GM19467 (cell line): ENCODE results near the gene RHBG.

Experiments
- ATAC-seq: cut with Tn5 transposase; IDR thresholded peaks from one replicate; pipeline ENCODE4 v1.9.1; 2021; ENCODE audit warnings: mild to moderate bottlenecking, moderate library complexity; ENCODE audit not compliant: unreplicated experiment

RHBG gene

DNA sequence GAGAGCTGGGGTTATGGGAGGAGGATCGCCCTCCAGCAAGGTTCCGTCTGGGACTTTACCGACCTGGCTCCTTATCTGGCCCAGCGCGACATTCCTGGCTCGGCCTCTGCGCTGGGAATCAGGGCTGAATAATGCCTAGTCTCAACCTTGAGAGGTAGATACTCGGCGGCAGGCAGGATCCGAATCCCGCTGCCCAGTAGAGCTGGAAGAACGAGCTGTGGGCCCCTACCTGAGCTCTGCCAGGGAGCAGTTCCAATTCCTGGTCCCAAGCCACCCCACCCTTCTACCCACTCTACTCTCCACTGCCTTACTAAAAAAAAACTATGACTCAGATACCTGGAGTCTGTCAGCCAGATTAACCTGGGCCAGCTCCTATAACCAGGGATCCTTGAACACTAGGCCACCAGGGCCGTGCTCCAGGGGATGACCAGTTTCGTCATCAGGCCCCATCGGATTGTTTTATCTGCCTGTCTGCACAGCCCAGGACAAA, 53.6 kb downstream of the RHBG start:
- no peak for ATAC-seq

DNA sequence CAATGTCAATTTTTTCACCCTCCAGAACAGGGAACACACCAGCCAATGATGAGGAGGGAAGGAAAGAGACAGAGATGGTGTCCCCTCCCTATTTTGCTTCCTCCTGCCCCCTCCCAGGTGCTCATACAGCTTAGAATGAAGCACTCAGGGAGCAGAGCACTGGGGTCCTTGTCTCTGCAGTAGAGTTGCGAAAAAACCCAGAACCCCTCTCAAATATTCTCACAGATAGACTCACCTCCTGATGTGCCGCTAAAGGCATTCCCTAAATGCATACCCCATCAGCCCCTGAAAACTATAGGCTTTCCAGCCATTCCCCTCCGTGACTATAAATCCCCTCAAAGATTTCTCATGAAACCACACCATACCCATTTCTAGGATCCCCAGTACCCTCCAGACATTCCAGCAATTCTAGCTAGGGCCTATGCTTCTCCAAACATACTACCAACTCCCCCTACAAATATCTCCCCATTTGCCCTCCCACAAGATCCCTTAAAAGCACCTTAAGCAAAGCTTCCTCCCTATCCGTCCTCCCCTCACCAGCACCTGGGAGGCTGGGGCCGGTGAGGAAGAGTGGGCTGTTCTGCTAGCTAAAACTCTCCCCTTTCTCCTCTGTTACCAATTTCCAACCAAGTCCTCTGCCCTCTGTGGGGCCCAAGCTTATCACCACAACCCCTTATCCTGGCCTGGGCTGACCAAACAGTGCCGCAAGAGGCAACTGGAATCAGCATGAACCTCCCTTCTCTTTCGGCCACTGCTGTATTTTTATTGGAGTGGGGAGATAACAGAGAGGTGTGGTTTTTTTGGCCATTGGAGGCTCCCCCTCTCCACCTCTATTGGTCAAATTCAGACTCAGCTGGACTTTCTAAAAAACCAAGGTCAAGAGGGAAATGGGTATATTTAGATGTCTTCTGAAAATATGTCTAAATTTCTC, 54.7 kb downstream of the RHBG start:
- ATAC-seq: no peak

DNA sequence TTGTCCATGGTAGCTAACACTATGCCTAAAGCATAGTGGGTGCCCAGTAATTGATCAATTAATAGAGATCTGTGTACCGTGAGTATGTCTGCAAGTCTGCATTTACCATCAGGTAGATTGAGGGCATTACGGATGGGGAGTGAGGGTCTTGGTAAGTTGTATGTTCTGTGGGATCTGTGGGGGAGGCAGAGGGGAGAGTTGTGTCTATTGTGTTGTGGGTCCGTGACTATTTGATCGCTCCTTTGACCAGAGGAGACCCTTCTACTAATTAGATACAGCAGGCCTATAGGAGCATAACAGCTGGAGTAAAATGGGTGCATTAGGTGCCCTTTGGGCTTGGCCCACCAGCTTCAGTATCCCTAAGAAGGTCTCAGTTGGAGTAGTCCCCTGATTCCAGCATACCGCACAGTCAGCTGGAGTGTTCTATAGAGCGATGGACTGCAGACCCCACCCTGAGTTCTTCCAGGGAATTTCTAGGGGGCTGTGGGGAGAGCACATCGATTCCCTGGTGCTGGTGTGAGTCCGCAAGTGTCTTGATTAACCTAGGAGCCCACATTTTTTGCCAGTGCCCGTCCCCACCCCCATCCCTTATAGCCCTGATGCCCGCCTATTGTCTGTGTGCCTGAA, 55.9 kb downstream of the RHBG start:
- ATAC-seq: no peak

DNA sequence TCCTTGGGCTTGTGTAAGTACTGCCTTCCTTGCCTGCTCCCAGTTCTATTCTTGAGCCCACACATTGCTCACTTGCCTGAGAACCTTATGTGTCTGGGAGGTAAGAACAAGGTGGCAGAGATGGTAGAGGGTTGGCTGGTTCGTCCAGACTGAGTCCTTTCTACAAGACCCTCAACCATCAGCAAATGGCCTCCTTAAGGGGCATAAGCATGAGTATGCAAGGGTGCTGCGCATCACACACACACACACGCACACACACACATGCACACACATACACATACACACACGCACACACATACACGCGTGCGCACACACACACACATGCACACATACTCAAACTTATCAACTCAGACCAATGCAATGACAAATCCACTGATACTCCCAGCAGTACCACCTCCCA, 56.9 kb downstream of the RHBG start:
- ATAC-seq: no peak

DNA sequence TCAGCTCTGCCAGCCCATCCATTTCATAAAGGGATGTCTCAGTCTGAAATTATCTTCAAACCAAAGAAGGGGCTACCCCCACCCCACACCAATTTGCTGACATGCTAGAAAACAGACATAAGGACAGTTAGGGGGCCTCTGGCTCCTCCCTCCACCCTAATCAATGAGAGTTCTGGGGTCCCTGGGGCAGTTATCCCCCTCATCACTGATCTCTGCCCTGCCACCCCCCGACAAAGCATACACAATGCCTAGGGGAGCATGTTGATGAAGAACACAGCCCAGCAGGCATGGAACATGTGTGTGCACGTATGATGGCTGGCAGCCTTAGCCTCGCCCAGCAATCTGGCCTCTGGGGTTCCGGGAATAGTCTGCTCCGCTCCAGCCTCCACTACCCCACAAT, 58.9 kb downstream of the RHBG start:
- no peak for ATAC-seq

DNA sequence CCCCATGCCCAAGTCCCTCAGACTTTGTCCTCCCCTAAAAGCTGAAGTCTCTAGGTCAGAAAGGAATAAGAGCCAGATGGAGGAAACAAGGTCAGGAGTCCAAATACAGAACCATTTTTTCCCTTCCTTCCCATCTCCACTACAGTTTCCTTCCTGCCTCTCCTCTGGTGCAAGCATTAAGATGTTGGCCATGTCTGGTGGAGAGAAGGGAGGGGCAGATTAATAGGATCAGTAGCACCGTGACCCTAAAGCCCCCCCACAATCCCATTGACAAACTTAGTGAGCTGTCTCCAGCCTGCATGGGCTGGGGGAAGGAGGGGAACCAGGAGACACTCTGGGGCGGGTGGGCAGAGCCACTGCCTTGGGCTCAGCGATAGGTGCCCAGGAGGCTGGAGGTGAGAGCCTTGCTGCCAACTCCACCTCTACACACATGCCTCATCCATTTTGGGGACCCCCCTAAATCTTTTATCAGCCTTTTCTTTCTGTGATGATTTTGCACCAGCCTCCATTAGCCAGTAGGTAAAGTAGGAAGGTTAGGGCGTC, 59.8 kb downstream of the RHBG start:
- ATAC-seq: no peak

DNA sequence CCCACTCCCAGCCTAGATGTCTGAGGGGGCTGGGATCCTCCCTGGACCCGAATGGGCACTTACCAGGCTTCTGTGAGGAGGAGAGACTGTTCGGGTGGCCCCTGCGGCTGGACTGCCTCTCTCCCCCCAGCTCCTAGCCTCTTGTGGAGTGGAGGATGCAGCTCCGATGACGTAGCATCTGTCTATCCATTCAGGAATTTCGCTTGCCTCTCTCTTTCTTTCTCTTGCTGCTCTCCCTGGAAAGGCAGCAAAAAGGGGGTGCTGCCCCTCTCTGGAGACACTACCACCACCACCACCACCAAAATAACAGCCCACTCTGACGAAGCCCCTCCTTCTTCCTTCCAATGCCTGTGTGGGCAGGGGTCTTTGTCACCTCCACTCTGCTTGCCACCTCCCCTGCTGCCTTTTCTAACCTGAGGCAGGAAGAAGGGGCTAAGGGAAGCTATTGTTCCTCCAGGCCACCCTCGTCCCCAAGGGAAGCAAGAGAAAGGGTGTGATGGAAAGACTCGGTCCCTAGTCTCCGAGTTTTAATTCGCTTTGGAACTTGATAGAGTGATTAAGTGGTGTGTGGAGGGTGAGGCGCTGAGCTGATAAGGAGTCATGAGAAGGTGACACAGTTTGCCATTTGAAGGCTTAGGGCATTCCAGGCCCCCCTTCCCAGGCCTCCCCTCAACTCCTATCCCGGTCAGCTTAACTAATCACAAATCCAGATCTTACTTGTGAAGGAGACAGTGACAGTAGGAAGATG, 60.5 kb downstream of the RHBG start:
- ATAC-seq: no peak

DNA sequence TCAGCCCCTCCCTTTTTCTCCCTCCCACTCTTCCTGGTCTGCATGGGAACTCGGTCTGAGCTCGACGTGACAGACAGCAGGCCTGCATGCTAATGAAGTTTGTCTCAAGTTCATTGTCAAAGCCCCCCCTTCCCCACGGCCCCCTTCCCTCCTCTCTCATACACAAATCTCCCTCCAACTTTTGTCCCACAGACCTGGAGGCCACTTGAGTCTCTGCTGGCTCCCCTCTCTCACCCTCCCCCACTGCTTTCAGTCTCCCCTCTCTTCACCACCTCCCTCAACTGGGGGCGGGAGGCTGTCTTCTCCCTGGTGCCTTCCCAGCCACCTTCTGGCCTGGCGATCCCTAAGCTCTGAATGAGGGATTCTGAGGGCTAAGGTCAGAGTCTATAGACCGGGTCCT, 61.3 kb downstream of the RHBG start:
- ATAC-seq: no peak

DNA sequence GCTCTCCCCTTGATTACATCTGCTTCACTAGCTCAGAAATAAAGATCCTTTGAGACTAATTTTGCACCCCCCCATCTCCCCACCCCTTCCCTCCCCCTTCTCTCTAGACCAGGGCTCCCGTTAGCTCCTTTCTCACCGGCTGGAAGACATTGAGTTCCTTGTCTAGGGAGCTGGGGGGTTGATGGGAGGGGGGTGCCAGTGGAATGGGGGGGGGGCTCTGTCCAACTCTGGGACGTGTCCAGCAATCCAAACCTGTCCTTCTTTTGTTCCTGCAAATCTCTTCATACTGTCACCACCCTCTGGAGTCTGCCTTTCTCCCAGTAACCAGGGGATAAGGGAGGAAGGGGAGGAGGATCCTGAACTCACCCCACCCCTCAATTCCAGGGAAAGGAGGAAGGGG, 61.9 kb downstream of the RHBG start:
- no peak for ATAC-seq

DNA sequence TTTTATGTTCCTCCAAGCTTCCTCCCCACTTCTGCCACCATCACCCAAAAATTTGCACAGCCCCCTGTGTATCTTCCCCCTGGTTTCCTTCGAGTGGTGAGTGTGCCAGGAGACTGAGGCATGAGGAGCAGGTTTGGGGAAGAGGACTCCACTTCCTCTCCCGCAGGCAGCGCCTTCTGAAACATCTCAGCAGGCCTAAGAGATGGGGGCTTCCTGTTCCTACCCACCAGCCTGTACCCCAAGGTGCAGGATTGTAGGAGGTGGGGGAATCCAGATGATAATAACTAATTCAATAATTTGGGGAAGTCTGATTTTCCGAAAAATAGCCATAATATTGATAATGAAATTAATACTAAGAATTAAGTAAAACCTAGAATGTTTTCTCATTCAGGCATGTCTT, 62.4 kb downstream of the RHBG start:
- ATAC-seq: no peak

DNA sequence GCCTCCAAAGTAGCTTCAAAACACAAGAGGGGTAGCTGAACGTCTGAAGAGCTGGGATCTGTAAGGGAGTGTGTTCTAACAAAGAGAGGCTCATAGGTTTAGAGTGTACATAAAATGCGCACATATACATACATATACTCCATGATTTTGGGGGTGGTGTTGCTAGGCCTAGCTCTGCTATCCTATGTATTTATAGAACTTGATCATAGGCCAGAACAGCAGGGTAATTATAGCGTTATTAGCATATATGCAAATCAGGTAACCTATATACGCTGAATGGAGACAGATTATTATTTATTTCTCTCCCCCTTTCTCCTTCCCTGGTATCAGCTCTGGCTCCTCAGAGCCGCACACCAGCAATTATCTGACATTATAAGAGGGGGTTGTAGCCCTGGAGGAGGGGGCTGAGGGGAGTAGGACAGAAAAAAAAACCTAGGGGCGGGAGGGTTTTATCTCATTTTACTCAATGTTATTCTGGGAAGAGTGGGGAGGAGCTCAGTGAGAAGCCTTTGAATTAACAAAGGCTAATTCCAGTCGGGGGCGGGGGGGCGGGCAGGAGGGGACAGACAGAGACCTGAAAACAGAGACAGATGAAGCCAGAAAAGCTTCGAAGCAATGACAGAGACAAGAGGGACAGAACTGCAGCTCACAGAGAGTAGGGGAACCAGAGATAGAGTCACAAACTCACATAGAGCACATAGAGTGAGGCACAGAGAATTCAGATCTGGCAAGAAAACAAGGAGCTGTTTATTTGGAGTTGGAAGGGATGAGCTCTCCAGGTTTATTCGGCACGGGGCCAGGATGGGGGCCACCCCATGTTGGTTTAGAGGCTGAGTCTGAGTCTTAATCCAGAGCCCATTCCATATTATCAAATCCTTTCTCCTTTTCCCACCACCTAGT, 63.0 kb downstream of the RHBG start:
- no peak for ATAC-seq

DNA sequence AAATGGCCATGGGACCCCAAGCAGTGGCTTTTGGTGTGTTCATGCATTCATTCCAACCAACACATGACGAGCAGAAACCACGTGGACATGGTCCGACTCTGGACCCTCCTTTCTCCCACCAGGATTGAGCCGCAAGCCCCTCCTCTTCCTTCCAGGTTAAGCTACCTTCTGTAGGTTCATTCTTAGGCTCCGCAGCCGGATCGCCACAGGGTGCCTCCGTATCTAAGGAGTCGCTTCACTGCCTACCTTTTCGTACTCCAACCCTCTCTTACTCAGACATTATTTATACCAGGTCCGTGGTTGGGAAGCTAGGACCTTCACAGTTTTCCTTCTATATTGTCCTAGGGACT, 63.6 kb downstream of the RHBG start:
- ATAC-seq: no peak

DNA sequence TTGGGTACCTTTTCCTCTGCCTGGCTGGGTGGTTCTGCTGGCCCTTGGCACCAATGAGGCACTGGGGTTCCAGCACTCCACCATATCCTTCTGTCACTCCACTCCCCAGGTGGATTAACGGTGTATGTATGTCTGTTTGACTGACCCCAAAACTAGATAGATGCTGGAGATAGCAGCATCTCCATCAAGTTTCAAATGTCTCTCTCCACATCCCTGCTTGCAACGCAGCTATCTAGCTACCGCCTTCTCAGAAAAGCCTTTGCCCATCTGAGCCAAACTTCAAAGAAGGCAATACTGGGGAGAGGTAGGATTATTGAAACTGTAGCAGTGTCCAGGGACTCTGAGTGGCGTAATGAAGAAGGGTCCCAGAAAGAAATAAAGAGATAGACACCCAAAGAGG, 64.0 kb downstream of the RHBG start:
- no peak for ATAC-seq

DNA sequence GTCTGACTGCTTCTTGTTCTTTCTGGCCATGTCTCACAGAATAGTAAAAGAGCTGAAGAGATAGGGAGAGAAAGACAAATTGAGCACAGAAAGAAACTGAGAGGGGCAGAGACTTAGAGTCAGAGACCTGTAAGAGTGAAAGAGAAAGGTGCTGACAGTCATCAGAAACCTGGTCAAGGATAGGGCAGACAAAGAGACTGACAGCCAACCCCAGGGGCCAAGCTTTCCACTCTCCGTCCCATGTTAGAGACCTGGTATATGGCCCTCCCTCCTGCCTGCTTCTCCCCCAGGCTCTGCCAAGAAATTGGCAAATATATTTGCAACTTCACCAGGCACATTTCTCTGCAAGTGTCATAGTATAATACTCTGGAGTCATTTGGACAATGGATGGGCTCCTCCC, 64.6 kb downstream of the RHBG start:
- no peak for ATAC-seq
